Measurements from ENCODE around the gene MMP19. TPM values are rescaled to one million over a fixed set of nuclear protein-coding genes. Genes with fewer than 3 reads are reported as not detected.

MMP19 gene
- total RNA-seq, 1 donor from 2014 or later, result 15.1 TPM

- H3K36me3 Mint-ChIP-seq (ENCODE audit: unreplicated experiment), result no peaks in the 10 kb centered on the region
- H3K27ac Mint-ChIP-seq (ENCODE audit: unreplicated experiment), result peak overlapping the region; percentile 99
- no peak for DNase-seq (ENCODE audit: extremely low spot score, unreplicated experiment)
- H3K27me3 Mint-ChIP-seq (ENCODE audit: unreplicated experiment), result no peaks in the 10 kb centered on the region
- H3K4me1 Mint-ChIP-seq (ENCODE audit: unreplicated experiment), result peaks cover 34% of the 10 kb centered on the region
- H3K4me3 Mint-ChIP-seq (ENCODE audit: unreplicated experiment), result no peak overlapping the region
- no peak for TF ChIP-seq CTCF (IDR thresholded peaks at IDR 0.05)
- H3K9me3 Mint-ChIP-seq (ENCODE audit: unreplicated experiment), result no peaks in the 10 kb centered on the region
Measured at GRCh38 chr12:55849616-55850343, 7.0 kb upstream of the MMP19 start.

GRCh38 chr12:55847603-55848291 is 5.0 kb upstream of the MMP19 start:
- H3K36me3 Mint-ChIP-seq (ENCODE audit: unreplicated experiment), result no peaks in the 10 kb centered on the region
- H3K4me3 Mint-ChIP-seq (ENCODE audit: unreplicated experiment), result peak overlapping the region; percentile 16
- peak; percentile 94 for DNase-seq (ENCODE audit: extremely low spot score, unreplicated experiment)
- no peak for TF ChIP-seq CTCF (IDR thresholded peaks at IDR 0.05)
- H3K27ac Mint-ChIP-seq (ENCODE audit: unreplicated experiment), result peak overlapping the region; percentile 99
- H3K27me3 Mint-ChIP-seq (ENCODE audit: unreplicated experiment), result no peaks in the 10 kb centered on the region
- no peaks in the 10 kb centered on the region for H3K9me3 Mint-ChIP-seq (ENCODE audit: unreplicated experiment)
- H3K4me1 Mint-ChIP-seq (ENCODE audit: unreplicated experiment), result peaks cover 41% of the 10 kb centered on the region

- no peak overlapping the region for H3K4me3 Mint-ChIP-seq (ENCODE audit: unreplicated experiment)
- H3K27ac Mint-ChIP-seq (ENCODE audit: unreplicated experiment), result peak overlapping the region; percentile 99
- no peaks in the 10 kb centered on the region for H3K27me3 Mint-ChIP-seq (ENCODE audit: unreplicated experiment)
- TF ChIP-seq CTCF (IDR thresholded peaks at IDR 0.05), result no peak
- H3K4me1 Mint-ChIP-seq (ENCODE audit: unreplicated experiment), result peaks cover 48% of the 10 kb centered on the region
- H3K9me3 Mint-ChIP-seq (ENCODE audit: unreplicated experiment), result no peaks in the 10 kb centered on the region
- no peak for DNase-seq (ENCODE audit: extremely low spot score, unreplicated experiment)
- no peaks in the 10 kb centered on the region for H3K36me3 Mint-ChIP-seq (ENCODE audit: unreplicated experiment)
Measured at GRCh38 chr12:55847033-55847432, 4.3 kb upstream of the MMP19 start.

- Mint-ChIP-seq H3K9me3 (ENCODE audit: unreplicated experiment) (no peaks in the 10 kb centered on the region), H3K4me1 (ENCODE audit: unreplicated experiment) (peaks cover 56% of the 10 kb centered on the region), H3K36me3 (ENCODE audit: unreplicated experiment) (no peaks in the 10 kb centered on the region), H3K27me3 (ENCODE audit: unreplicated experiment) (no peaks in the 10 kb centered on the region), H3K27ac (ENCODE audit: unreplicated experiment) (peak overlapping the region; percentile 99), H3K4me3 (ENCODE audit: unreplicated experiment) (no peak overlapping the region)
- no peak for TF ChIP-seq CTCF (IDR thresholded peaks at IDR 0.05)
- no peak for DNase-seq (ENCODE audit: extremely low spot score, unreplicated experiment)
Measured at GRCh38 chr12:55845785-55846496, 3.2 kb upstream of the MMP19 start.

GRCh38 chr12:55845361-55845760 is 2.6 kb upstream of the MMP19 start:
- H3K27ac Mint-ChIP-seq (ENCODE audit: unreplicated experiment), result peak overlapping the region; percentile 99
- H3K9me3 Mint-ChIP-seq (ENCODE audit: unreplicated experiment), result no peaks in the 10 kb centered on the region
- no peaks in the 10 kb centered on the region for H3K27me3 Mint-ChIP-seq (ENCODE audit: unreplicated experiment)
- peaks cover 57% of the 10 kb centered on the region for H3K4me1 Mint-ChIP-seq (ENCODE audit: unreplicated experiment)
- no peak overlapping the region for H3K4me3 Mint-ChIP-seq (ENCODE audit: unreplicated experiment)
- no peak for DNase-seq (ENCODE audit: extremely low spot score, unreplicated experiment)
- no peak for TF ChIP-seq CTCF (IDR thresholded peaks at IDR 0.05)
- no peaks in the 10 kb centered on the region for H3K36me3 Mint-ChIP-seq (ENCODE audit: unreplicated experiment)

Data from osteocyte (in vitro differentiated cells).